Vagina (tissue), 2 donors: Measurements from ENCODE around the gene SHISA6.

Experiments used
- CTCF ChIP-seq, 3 experiments: fragments of 450-650 bp in 2 of 3; fragments of 200-600 bp in 1 of 3; sonication (generic) in 1 of 3; IDR thresholded peaks; one replicate each; pipeline ENCODE4 v1.5.1; 2017 to 2019; ENCODE audit warnings: antibody characterized with exemption in 3 of 3, mild to moderate bottlenecking in 2 of 3, moderate library complexity in 2 of 3
- POLR2A ChIP-seq, 2 donors: fragments of 450-650 bp; IDR thresholded peaks; one replicate each; pipeline ENCODE4 v1.6.1; 2017; ENCODE audit warnings: antibody characterized with exemption in 2 of 2, mild to moderate bottlenecking in 2 of 2, moderate library complexity in 2 of 2
- POLR2AphosphoS5 ChIP-seq, 2 donors: sonication (generic); formaldehyde crosslinking; IDR thresholded peaks; one replicate each; pipeline ENCODE4 v1.9.0; 2017; ENCODE audit warnings: antibody characterized with exemption in 2 of 2, mild to moderate bottlenecking in 2 of 2, low read depth in 1 of 2; ENCODE audit not compliant: insufficient read depth in 1 of 2

DNA sequence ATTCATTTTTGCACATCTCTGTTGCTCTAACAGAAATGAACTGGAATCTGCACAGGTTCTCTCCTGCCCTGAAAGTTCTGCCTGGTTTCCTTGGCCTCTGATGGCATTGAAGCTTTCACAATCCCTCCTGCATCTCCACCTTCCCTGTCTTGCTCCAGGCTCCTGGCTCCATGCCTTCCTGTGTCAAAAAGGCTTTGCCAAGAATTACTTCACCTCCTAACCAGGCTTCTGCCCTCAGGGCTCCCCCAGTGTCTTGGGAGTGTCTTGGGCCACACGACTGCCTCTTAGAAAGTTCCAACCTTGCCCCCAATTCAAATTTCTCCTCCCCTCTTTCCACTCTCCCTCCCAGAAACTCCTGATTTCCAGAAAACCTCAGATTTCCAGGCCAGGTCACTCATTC is 320.3 kb downstream of the SHISA6 start:
- TF ChIP-seq CTCF (IDR thresholded peaks at IDR 0.05) (no peak), POLR2A (IDR thresholded peaks at IDR 0.05) (no peak), POLR2AphosphoS5 (IDR thresholded peaks at IDR 0.05; ENCODE audit: insufficient read depth in 1 of 2, low read depth in 1 of 2) (no peak)
